Kidney (tissue), 14 donors: ENCODE results near the gene GNB5. TPM values are rescaled to one million over a fixed set of nuclear protein-coding genes. Genes with fewer than 3 reads are reported as not detected.

Source experiments
- DNase-seq, 5 donors: peaks; one replicate each; pipeline ENCODE4 v3.0.0-alpha.2; 2013 to 2020
- FAIRE-seq: peaks from 2 replicates; lab custom pipeline; 2012; peaks lifted over from hg19 to GRCh38; lab: Jason Lieb, UNC
- H3K27ac ChIP-seq, 2 donors: one replicate each; pipeline ENCODE4 v1.7.0; 2013; ENCODE audit warnings: low read depth in 2 of 2, low read length in 2 of 2, inconsistent platforms in 1 of 2
- H3K27me3 ChIP-seq: one replicate; pipeline ENCODE4 v1.7.1; 2013; ENCODE audit warnings: low read length, inconsistent platforms; ENCODE audit not compliant: control insufficient read depth, insufficient read depth
- H3K36me3 ChIP-seq, 3 donors: one replicate each; pipeline versions ENCODE4 v1.7.0 to v1.7.1; 2013; ENCODE audit warnings: low read length in 3 of 3, control low read depth in 1 of 3, inconsistent platforms in 1 of 3; ENCODE audit not compliant: insufficient read depth in 3 of 3, control insufficient read depth in 2 of 3
- H3K4me1 ChIP-seq, 3 donors: one replicate each; pipeline versions ENCODE4 v1.7.0 to v1.7.1; 2013; ENCODE audit warnings: low read length in 3 of 3, inconsistent platforms in 1 of 3, low read depth in 1 of 3; ENCODE audit not compliant: control insufficient read depth in 2 of 3, insufficient read depth in 2 of 3
- H3K4me3 ChIP-seq, 3 donors: one replicate each; pipeline versions ENCODE4 v1.7.0 to v1.8.1; 2013; ENCODE audit warnings: low read length in 3 of 3, control low read depth in 1 of 3, inconsistent platforms in 1 of 3
- H3K9ac ChIP-seq, 3 donors: one replicate each; pipeline versions ENCODE4 v1.7.0 to v1.7.1; 2013; ENCODE audit warnings: low read length in 3 of 3, control low read depth in 1 of 3, inconsistent platforms in 1 of 3
- H3K9me3 ChIP-seq, 3 donors: one replicate each; pipeline versions ENCODE4 v1.7.0 to v1.7.1; 2013; ENCODE audit warnings: low read length in 3 of 3, control low read depth in 1 of 3, inconsistent platforms in 1 of 3; ENCODE audit not compliant: control insufficient read depth in 2 of 3, insufficient read depth in 1 of 3
- intact Hi-C: fragments of 100-400 bp; cut with DNase I; formaldehyde crosslinking; loops from one replicate; pipeline ENCODE4 v1.11.1; 2022
- polyA plus RNA-seq: library from polyadenylated mRNA; stranded (reverse); fragments of 350-450 nt; fragmentation: Illumina TruSeq; extraction: RNeasy Lipid Tissue Mini Kit (QIAGEN cat#74804); gene quantifications from one replicate; pipeline ENCODE4 v1.2.3, GENCODE V29; 2014; ENCODE audit warnings: low read depth, low replicate concordance; ENCODE audit not compliant: insufficient read depth
- total RNA-seq: library from RNA; stranded (reverse); fragmentation: NEBNext Ultra II Directional; extraction: Animal tissue kit (Norgen Biotek cat#: 25700); gene quantifications from one replicate; pipeline ENCODE4 v1.2.1, GENCODE V29; 2021
- TF ChIP-seq, protein P1 (sequence below): IDR thresholded peaks from 3 replicates; pipeline ENCODE4 v1.5.1; 2012; ENCODE audit warnings: mild to moderate bottlenecking, moderate library complexity, borderline replicate concordance; ENCODE audit not compliant: insufficient read depth; ENCODE audit errors: extremely low read depth
- donor health status: control.
- donor health status: control.
- donor health status: control.
- donor health status: control.
- donor health status: control.
- donor health status: DM: yes; HTN: yes; CAD: no.
- donor health status: Normal renal cell carcinoma (clear cell type).

GNB5 gene
- total and polyA plus RNA-seq, 2 donors from 2014 or later, result 28.3 to 43.6 TPM

DNA sequence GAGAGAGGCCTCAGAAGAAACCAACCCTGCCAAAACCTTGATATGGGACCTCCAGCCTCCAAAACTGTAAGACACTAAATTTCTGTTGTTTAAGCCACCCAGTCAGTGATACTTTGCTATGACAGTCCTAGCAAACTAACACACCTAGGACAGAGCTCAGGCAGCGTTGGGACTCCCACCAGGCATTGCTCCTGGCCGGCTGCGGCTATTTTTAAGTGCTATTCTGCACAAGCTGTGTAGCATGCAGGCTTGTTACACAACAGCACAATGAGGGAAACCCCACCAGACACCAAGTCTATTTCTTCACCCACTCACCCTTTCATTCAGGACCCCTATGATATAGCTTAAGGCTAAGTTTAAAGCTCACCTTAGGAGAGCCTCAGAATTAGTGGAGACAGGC lies 47.0 kb upstream of the GNB5 start:
- Histone ChIP-seq H3K9me3 (no peaks in the 10 kb centered on the region), H3K27ac (no peak overlapping the region), H3K4me1 (no peaks in the 10 kb centered on the region), H3K4me3 (no peak overlapping the region), H3K9ac (no peak overlapping the region), H3K36me3 (peaks cover 0 to 10% (median 0%) of the 10 kb centered on the region in 3 donors), H3K27me3 (no peaks in the 10 kb centered on the region)
- intact Hi-C loops, result no loop called here
- FAIRE-seq (no peak), DNase-seq (no peak)
- TF ChIP-seq, protein P1, sequence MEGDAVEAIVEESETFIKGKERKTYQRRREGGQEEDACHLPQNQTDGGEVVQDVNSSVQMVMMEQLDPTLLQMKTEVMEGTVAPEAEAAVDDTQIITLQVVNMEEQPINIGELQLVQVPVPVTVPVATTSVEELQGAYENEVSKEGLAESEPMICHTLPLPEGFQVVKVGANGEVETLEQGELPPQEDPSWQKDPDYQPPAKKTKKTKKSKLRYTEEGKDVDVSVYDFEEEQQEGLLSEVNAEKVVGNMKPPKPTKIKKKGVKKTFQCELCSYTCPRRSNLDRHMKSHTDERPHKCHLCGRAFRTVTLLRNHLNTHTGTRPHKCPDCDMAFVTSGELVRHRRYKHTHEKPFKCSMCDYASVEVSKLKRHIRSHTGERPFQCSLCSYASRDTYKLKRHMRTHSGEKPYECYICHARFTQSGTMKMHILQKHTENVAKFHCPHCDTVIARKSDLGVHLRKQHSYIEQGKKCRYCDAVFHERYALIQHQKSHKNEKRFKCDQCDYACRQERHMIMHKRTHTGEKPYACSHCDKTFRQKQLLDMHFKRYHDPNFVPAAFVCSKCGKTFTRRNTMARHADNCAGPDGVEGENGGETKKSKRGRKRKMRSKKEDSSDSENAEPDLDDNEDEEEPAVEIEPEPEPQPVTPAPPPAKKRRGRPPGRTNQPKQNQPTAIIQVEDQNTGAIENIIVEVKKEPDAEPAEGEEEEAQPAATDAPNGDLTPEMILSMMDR, result no peak

DNA sequence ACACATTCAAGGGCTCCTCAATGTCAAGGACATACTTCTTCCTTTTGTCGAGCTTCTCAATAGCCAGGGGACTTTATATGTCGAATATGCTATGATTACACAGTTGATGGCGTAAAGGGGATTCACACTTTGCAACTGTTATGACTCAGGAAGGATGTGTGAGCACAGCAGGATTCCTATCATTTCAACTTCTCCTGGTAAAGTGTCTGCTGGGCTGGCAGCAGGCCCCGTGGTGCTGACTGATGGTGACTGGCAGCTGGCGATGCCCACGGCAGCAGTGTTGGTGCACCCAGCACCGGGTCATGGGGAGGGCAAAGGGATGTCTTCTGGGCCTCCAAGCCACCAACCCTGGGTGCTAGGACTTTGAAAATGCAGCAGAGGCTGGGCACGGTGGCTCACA lies 44.8 kb upstream of the GNB5 start:
- Histone ChIP-seq H3K4me1 (no peaks in the 10 kb centered on the region), H3K9ac (no peak overlapping the region), H3K9me3 (no peaks in the 10 kb centered on the region), H3K27me3 (no peaks in the 10 kb centered on the region), H3K27ac (no peak overlapping the region), H3K4me3 (no peak overlapping the region), H3K36me3 (peaks cover 0 to 7% (median 0%) of the 10 kb centered on the region in 3 donors)
- intact Hi-C loops, result no loop called here
- FAIRE-seq (no peak), DNase-seq (peak in 1 of 5 donors; percentile 57)
- TF ChIP-seq, protein P1, result no peak

DNA sequence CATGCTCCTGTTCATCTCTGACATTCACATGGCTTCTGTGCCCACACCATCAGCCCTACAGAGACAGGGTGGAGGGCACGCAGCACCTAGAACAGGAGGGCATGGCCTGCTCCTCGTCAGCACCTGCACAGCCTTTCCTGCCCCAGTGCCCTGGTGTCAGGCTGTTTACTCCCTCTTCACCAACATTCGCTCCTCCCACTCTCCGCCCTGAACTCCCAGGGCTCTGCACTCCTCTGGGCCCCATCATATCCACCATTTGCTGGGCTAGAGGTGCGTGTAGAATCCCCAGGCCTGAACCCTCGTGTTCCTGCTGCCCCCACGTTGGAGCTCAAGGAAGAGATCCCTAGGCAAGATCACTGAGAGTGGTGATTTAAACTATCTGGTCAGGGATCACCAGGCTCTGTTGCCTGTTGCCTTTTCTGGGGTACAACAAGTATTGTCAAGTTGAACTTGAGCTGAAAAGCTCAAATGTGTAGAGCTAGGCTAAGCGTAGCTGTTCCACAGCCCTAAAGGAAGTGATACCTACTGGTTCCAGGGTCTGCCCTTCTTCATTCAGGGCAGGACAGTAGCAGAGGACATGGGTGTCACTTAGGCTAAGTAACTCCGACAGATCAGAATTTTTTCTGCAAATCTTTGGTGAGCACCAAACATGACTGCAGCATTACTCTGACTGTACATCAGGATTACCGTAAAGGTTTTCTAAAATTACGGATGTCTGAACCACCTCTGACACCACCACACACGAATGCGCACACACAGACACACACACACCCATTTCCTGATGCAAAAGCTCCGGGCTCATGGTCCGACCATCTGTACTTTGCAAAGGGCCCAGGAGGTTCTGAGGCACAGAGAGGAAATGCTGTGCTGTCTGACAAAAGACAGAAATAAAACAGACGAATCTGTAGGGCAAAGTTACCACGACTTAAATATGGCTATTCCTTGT lies 43.7 kb upstream of the GNB5 start:
- Histone ChIP-seq H3K4me3 (no peak overlapping the region), H3K36me3 (peaks cover 0 to 7% (median 0%) of the 10 kb centered on the region in 3 donors), H3K9me3 (no peaks in the 10 kb centered on the region), H3K27me3 (no peaks in the 10 kb centered on the region), H3K4me1 (no peaks in the 10 kb centered on the region), H3K27ac (no peak overlapping the region), H3K9ac (no peak overlapping the region)
- intact Hi-C loops, result no loop called here
- TF ChIP-seq, protein P1, result no peak
- DNase-seq (peak in 1 of 5 donors; percentile 57), FAIRE-seq (no peak)
